ENCODE measurements around the gene ABCA1.
A peak's percentile ranks its signal among the peaks of the same experiment; 100 is the strongest.

The ABCA1 gene

GRCh38 chr9:104747245-104747564 is 180.8 kb downstream of the ABCA1 start:
- no peak for TF ChIP-seq CTCF (conservative IDR thresholded peaks at IDR 0.05; ENCODE audit: low read length)
- no peak for DNase-seq (ENCODE audit: low read depth)
- H3K4me3 ChIP-seq (ENCODE audit: low read length) = peak overlapping the region; percentile 83

- peak overlapping the region; percentile 83 for H3K4me3 ChIP-seq (ENCODE audit: low read length)
- TF ChIP-seq CTCF (conservative IDR thresholded peaks at IDR 0.05; ENCODE audit: low read length) = no peak
- no peak for DNase-seq (ENCODE audit: low read depth)
These were observed 181.2 kb downstream of the ABCA1 start for GRCh38 chr9:104746798-104747197.

GRCh38 chr9:104746285-104746684 is 181.7 kb downstream of the ABCA1 start:
- no peak overlapping the region for H3K4me3 ChIP-seq (ENCODE audit: low read length)
- DNase-seq (ENCODE audit: low read depth) = no peak
- TF ChIP-seq CTCF (conservative IDR thresholded peaks at IDR 0.05; ENCODE audit: low read length) = no peak

- no peak for TF ChIP-seq CTCF (conservative IDR thresholded peaks at IDR 0.05; ENCODE audit: low read length)
- H3K4me3 ChIP-seq (ENCODE audit: low read length) = no peak overlapping the region
- DNase-seq (ENCODE audit: low read depth) = no peak
These were observed 182.1 kb downstream of the ABCA1 start for GRCh38 chr9:104745852-104746251.

GRCh38 chr9:104743376-104743985 is 184.5 kb downstream of the ABCA1 start:
- H3K4me3 ChIP-seq (ENCODE audit: low read length) = no peak overlapping the region
- peak; percentile 71 for DNase-seq (ENCODE audit: low read depth)
- TF ChIP-seq CTCF (conservative IDR thresholded peaks at IDR 0.05; ENCODE audit: low read length) = peak; percentile 86

- TF ChIP-seq CTCF (conservative IDR thresholded peaks at IDR 0.05; ENCODE audit: low read length) = no peak
- peak; percentile 69 for DNase-seq (ENCODE audit: low read depth)
- H3K4me3 ChIP-seq (ENCODE audit: low read length) = no peak overlapping the region
These were observed 187.3 kb downstream of the ABCA1 start for GRCh38 chr9:104740621-104741020.

GRCh38 chr9:104738452-104738851 is 189.5 kb downstream of the ABCA1 start:
- H3K4me3 ChIP-seq (ENCODE audit: low read length) = no peak overlapping the region
- no peak for TF ChIP-seq CTCF (conservative IDR thresholded peaks at IDR 0.05; ENCODE audit: low read length)
- no peak for DNase-seq (ENCODE audit: low read depth)

All from AG10803 (cell line).